Fibroblast of the aortic adventitia (primary cell): ENCODE data around the gene UCHL3. TPM values are rescaled to one million over a fixed set of nuclear protein-coding genes. Genes with fewer than 3 reads are reported as not detected.
"Not testable (repeated sequence)": the region's sequence is repeated elsewhere in the genome, so short reads cannot be mapped to it uniquely, and the experiment has no call there.

Experiments
- DNase-seq: peaks from one replicate; pipeline ENCODE4 v3.0.0-alpha.2; 2010; ENCODE audit warnings: low read depth
- H3K4me3 ChIP-seq: 2 replicates; pipeline ENCODE4 v1.5.1; 2011; ENCODE audit warnings: low read depth, mild to moderate bottlenecking, control low read depth, low read length, moderate library complexity
- CTCF ChIP-seq: IDR thresholded peaks from 2 replicates; pipeline ENCODE4 v1.5.1; 2011; ENCODE audit warnings: mild to moderate bottlenecking, low read length, control low read depth, inconsistent platforms; ENCODE audit not compliant: insufficient read depth
- total RNA-seq: library from RNA; depleted of rRNA; stranded (reverse); fragments of >200 nt; gene quantifications from 2 replicates; pipeline ENCODE4 v1.2.3, GENCODE V29; 2012; ENCODE audit warnings: low replicate concordance

Gene UCHL3
- total RNA-seq, 1 donor, result 44.9 TPM

GRCh38 chr13:75533861-75534260, 15.7 kb upstream of the UCHL3 start:
- TF ChIP-seq CTCF, result no peak
- DNase-seq, result no peak
- no peak overlapping the region for H3K4me3 ChIP-seq

GRCh38 chr13:75537401-75538365, 11.9 kb upstream of the UCHL3 start, which contains the start of gene COMMD6:
Gene COMMD6, minus strand, starts transcription at chr13:75537841. Its CDS starts 36 bp downstream, at chr13:75537805.
- peak within 1 kb of the TSS; percentile 93 for H3K4me3 ChIP-seq
- peak; percentile 84 for DNase-seq
- peak; percentile 29 for TF ChIP-seq CTCF

GRCh38 chr13:75541287-75541686, 8.3 kb upstream of the UCHL3 start:
- DNase-seq, result no peak
- no peak overlapping the region for H3K4me3 ChIP-seq
- no peak for TF ChIP-seq CTCF

- no peak for DNase-seq
- no peak for TF ChIP-seq CTCF
- no peak overlapping the region for H3K4me3 ChIP-seq
These were observed 7.6 kb upstream of the UCHL3 start for GRCh38 chr13:75541961-75542360.

- H3K4me3 ChIP-seq, result no peak overlapping the region
- no peak for TF ChIP-seq CTCF
- DNase-seq, result peak; percentile 88
These were observed 4.8 kb upstream of the UCHL3 start for GRCh38 chr13:75544681-75545330.

- H3K4me3 ChIP-seq, DNase-seq: not testable (repeated sequence)
These were observed 4.2 kb upstream of the UCHL3 start for GRCh38 chr13:75545386-75545785.

GRCh38 chr13:75547917-75548316, 1.7 kb upstream of the UCHL3 start:
- TF ChIP-seq CTCF, result no peak
- DNase-seq, result no peak
- H3K4me3 ChIP-seq, result no peak overlapping the region
